Uterus (tissue), 4 donors: ENCODE data around the gene CCDC200. TPM values are rescaled to one million over a fixed set of nuclear protein-coding genes. Genes with fewer than 3 reads are reported as not detected.
"Not testable (repeated sequence)": the region's sequence is repeated elsewhere in the genome, so short reads cannot be mapped to it uniquely, and the experiment has no call there.

Experiments
- DNase-seq, 2 donors: peaks; one replicate each; pipeline ENCODE4 v3.0.0-alpha.2; 2019 to 2020
- H3K27ac ChIP-seq, 2 donors: fragments of 200-600 bp; sonication (generic); 1 replicate in 1 of 2; 2 replicates in 1 of 2; pipeline ENCODE4 v1.5.1; 2016 to 2018
- H3K27me3 ChIP-seq, 2 donors: fragments of 200-600 bp; sonication (generic); one replicate each; pipeline ENCODE4 v1.5.1; 2018 to 2019; ENCODE audit warnings: control low read depth in 1 of 2
- H3K36me3 ChIP-seq, 2 donors: fragments of 200-600 bp; sonication (generic); one replicate each; pipeline ENCODE4 v1.5.1; 2019; ENCODE audit warnings: control low read depth in 1 of 2
- H3K4me1 ChIP-seq, 2 donors: fragments of 200-600 bp; sonication (generic); one replicate each; pipeline ENCODE4 v1.5.1; 2018 to 2019; ENCODE audit warnings: control low read depth in 1 of 2
- H3K4me3 ChIP-seq, 2 donors: fragments of 200-600 bp; sonication (generic); 1 replicate in 1 of 2; 2 replicates in 1 of 2; pipeline ENCODE4 v1.5.1; 2018 to 2019; ENCODE audit warnings: mild to moderate bottlenecking in 1 of 2
- H3K9me3 ChIP-seq, 2 donors: fragments of 200-600 bp; sonication (generic); one replicate each; pipeline ENCODE4 v1.5.1; 2019; ENCODE audit warnings: control low read depth in 1 of 2
- POLR2A ChIP-seq, 2 donors: fragments of 450-650 bp; IDR thresholded peaks; one replicate each; pipeline ENCODE4 v1.6.1; 2016; ENCODE audit warnings: antibody characterized with exemption in 2 of 2, mild to moderate bottlenecking in 1 of 2, moderate library complexity in 1 of 2
- intact Hi-C: fragments of 100-400 bp; cut with DNase I; formaldehyde crosslinking; loops from one replicate; pipeline ENCODE4 v1.15.1; 2023; ENCODE audit warnings: low total_unique reads
- total RNA-seq, 4 donors: library from RNA; depleted of rRNA in 3 of 4; stranded (reverse); fragments of >200 nt in 3 of 4; gene quantifications; one replicate each; pipeline versions ENCODE4 v1.1.0 to v1.2.4, GENCODE V29; 2014 to 2023
- TF ChIP-seq, protein P1 (sequence below), 4 experiments: fragments of 200-600 bp in 2 of 4; fragments of 450-650 bp in 2 of 4; sonication (generic) in 2 of 4; IDR thresholded peaks; one replicate each; pipeline ENCODE4 v1.5.1; 2016 to 2019; ENCODE audit warnings: antibody characterized with exemption in 4 of 4, mild to moderate bottlenecking in 2 of 4, moderate library complexity in 1 of 4
- donor health status: DM: yes; HTN: yes; CAD: no.

The CCDC200 gene
- total RNA-seq, 4 donors from 2014 or later, result not detected

DNA sequence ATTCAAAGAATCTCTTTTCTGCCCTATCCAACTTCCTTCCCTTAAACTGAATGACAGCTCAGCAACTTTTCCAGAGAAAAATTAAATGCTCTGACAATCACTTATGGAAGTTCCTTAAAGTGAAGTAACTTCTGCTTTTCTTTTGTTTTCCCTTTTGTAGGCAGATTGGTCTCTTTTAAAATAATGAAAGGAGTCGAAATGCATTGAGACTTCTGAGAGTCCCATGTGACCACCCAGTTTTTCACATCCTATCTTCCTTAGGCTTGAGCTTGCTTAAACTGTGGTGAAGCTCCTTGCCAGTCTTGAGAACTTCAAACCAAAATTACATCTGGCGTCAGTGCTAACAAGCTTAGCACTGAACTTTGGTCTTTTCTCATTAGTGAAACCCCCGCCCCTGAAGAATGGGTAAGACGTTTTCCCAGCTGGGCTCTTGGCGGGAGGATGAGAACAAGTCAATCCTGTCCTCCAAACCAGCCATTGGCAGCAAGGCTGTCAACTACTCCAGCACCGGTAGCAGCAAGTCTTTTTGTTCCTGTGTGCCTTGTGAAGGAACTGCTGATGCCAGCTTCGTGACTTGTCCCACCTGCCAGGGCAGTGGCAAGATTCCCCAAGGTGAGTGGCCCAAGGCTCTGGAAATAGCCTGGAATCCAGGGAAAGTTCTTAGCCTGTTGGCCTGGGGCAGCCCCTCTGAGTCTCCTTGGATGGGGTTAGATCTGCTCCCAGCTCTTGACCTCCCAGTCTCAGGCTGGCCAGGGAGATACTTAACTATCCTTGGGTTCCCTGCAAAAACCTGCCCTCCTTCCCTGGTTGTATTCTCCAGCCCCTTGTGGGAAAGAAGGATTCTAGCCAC is 15.6 kb downstream of the CCDC200 start:
- Histone ChIP-seq H3K36me3 (no peaks in the 10 kb centered on the region), H3K27me3 (no peaks in the 10 kb centered on the region), H3K4me1 (no peaks in the 10 kb centered on the region), H3K4me3 (peak overlapping the region in 1 of 2 donors; percentile 64), H3K27ac (peak overlapping the region; percentile 86 to 90), H3K9me3 (no peaks in the 10 kb centered on the region)
- no peak for DNase-seq
- TF ChIP-seq, protein P1, sequence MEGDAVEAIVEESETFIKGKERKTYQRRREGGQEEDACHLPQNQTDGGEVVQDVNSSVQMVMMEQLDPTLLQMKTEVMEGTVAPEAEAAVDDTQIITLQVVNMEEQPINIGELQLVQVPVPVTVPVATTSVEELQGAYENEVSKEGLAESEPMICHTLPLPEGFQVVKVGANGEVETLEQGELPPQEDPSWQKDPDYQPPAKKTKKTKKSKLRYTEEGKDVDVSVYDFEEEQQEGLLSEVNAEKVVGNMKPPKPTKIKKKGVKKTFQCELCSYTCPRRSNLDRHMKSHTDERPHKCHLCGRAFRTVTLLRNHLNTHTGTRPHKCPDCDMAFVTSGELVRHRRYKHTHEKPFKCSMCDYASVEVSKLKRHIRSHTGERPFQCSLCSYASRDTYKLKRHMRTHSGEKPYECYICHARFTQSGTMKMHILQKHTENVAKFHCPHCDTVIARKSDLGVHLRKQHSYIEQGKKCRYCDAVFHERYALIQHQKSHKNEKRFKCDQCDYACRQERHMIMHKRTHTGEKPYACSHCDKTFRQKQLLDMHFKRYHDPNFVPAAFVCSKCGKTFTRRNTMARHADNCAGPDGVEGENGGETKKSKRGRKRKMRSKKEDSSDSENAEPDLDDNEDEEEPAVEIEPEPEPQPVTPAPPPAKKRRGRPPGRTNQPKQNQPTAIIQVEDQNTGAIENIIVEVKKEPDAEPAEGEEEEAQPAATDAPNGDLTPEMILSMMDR (IDR thresholded peaks at IDR 0.05), result no peak
- TF ChIP-seq POLR2A (IDR thresholded peaks at IDR 0.05), result no peak
- intact Hi-C loops, result no loop called here

DNA sequence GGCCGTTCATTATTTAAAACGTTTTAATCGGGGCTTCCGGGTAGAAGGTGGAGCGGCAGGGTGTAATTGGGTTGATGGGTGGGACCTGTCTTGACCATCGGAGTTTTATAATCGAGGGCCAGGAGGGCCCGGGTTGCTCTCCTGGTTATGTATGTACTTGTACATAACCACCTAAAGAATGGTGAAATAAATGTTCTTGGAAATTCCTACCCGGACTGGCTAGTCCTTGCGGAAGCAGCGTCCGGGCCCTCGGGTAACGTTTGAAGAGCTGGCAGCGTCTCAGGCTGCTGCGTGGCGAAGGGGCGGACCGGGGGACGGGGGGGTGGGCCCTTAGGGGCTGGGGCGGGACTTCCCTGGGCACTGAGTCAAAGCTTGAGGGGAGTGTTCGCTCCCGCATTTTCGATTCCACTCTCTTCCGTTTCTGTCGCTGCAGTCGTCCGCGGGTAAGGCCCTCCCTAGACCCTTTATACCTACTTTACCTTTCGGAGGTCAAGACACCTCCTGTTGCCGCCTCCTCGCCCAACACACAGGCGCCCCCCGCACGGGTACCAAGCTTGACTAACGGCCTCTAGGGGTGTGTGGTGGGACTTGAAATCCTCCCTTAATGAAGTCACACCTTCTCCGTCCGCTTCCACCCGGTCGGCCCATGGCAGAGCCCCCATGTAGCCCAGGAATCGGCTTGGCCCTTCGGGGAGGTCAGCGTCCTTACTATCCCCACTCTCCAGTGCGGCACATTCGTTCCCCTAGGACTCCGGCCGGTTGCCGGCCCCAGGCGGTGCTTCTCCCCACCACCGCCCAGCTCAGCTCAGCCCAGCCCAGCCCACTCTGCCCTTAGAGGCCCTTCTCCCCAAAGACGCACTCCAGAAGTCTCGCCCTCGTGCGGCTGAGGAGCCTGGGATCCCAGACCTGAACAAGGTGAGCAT is 16.7 kb downstream of the CCDC200 start, which contains the start of gene TMEM106A:
Gene TMEM106A (plus strand): TSS at position 396 of the 923 bp plus-strand sequence. CDS start 1,167 bp downstream, outside the sequence.
- no peaks in the 10 kb centered on the region for H3K9me3 ChIP-seq
- intact Hi-C loops, result no loop called here
- peak; percentile 79 to 83 for DNase-seq
- peak within 1 kb of the TSS; percentile 86 to 90 for H3K27ac ChIP-seq
- peak within 1 kb of the TSS; percentile 64 to 78 for H3K4me3 ChIP-seq
- H3K27me3 ChIP-seq, result no peaks in the 10 kb centered on the region
- no peaks in the 10 kb centered on the region for H3K4me1 ChIP-seq
- no peaks in the 10 kb centered on the region for H3K36me3 ChIP-seq
- peak; percentile 15 to 46 for TF ChIP-seq POLR2A (IDR thresholded peaks at IDR 0.05)
- TF ChIP-seq, protein P1 (IDR thresholded peaks at IDR 0.05), result peak; percentile 24 to 58 (median 36)

DNA sequence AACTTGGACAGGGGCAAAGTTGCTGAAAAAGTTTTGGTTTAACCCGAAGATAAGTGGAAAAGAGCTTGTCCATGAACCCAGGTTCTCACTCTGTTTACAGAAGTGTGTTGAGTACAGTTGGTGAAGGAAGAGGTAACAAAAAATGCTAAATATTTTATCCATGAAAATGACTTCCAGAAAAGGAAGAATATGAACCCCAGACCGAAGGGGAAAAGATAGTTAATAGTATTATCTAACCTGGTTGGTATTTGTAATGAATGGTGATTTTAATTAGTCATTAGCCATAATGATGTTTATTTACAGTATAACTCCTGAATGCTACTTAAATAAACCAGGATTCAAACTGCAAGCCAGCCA is 17.3 kb downstream of the CCDC200 start:
- peak overlapping the region; percentile 64 to 78 for H3K4me3 ChIP-seq
- intact Hi-C loops, result no loop called here
- no peaks in the 10 kb centered on the region for H3K4me1 ChIP-seq
- peak overlapping the region; percentile 86 to 90 for H3K27ac ChIP-seq
- H3K36me3 ChIP-seq, result no peaks in the 10 kb centered on the region
- H3K27me3 ChIP-seq, result no peaks in the 10 kb centered on the region
- TF ChIP-seq POLR2A (IDR thresholded peaks at IDR 0.05), result no peak
- TF ChIP-seq, protein P1 (IDR thresholded peaks at IDR 0.05), result no peak
- no peak for DNase-seq
- H3K9me3 ChIP-seq, result no peaks in the 10 kb centered on the region

DNA sequence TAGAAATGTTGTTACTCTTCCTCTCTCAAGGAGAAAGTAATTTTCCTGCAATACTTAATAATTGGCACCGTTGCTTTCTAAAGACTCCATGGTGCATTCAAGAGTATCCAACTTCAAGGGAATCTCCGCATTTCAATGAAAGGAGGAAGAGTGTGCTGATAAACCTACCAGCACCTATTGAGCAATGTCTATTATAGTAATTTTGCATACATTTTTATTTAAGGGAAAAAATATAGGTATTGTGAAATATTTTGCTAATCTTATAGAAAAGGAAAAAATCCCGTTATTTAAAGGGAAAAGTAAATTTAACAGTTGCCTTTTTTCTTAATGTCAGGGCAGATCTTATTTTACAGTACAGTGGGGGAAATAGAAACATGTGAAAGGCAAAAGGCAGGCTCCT is 17.8 kb downstream of the CCDC200 start:
- TF ChIP-seq POLR2A (IDR thresholded peaks at IDR 0.05), result no peak
- TF ChIP-seq, protein P1 (IDR thresholded peaks at IDR 0.05), result no peak
- intact Hi-C loops, result no loop called here
- Histone ChIP-seq H3K27ac (peak overlapping the region; percentile 86 to 90), H3K4me1 (no peaks in the 10 kb centered on the region), H3K4me3 (no peak overlapping the region), H3K36me3 (no peaks in the 10 kb centered on the region), H3K27me3 (no peaks in the 10 kb centered on the region), H3K9me3 (no peaks in the 10 kb centered on the region)
- DNase-seq, result no peak

DNA sequence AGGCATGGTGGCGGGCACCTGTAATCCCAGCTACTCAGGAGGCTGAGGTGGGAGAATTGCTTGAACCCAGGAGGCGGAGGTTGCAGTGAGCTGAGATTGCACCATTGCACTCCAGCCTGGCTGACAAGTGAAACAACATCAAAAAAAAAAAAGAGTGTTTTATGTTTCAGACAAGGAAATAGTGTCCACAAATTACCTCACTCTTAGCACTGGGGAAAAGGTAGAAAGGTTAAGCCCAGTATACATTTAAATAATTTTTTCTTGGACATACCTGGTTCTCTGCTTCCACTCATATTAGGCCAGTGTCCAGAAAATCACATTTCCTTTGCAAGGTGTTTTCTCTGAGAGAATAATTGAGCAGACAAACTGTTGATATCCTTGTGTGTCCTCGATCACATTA is 25.4 kb downstream of the CCDC200 start:
- H3K9me3 ChIP-seq, H3K4me1 ChIP-seq, H3K4me3 ChIP-seq, H3K27ac ChIP-seq, DNase-seq, intact Hi-C loops, H3K36me3 ChIP-seq, H3K27me3 ChIP-seq: not testable (repeated sequence)
